HG02852 (cell line): ENCODE data around the gene ARHGDIA.
A peak's percentile ranks its signal among the peaks of the same experiment; 100 is the strongest.

Source experiments
- ATAC-seq: cut with Tn5 transposase; IDR thresholded peaks from one replicate; pipeline ENCODE4 v1.9.1; 2021; ENCODE audit warnings: mild to moderate bottlenecking, moderate library complexity; ENCODE audit not compliant: unreplicated experiment

Gene ARHGDIA

DNA sequence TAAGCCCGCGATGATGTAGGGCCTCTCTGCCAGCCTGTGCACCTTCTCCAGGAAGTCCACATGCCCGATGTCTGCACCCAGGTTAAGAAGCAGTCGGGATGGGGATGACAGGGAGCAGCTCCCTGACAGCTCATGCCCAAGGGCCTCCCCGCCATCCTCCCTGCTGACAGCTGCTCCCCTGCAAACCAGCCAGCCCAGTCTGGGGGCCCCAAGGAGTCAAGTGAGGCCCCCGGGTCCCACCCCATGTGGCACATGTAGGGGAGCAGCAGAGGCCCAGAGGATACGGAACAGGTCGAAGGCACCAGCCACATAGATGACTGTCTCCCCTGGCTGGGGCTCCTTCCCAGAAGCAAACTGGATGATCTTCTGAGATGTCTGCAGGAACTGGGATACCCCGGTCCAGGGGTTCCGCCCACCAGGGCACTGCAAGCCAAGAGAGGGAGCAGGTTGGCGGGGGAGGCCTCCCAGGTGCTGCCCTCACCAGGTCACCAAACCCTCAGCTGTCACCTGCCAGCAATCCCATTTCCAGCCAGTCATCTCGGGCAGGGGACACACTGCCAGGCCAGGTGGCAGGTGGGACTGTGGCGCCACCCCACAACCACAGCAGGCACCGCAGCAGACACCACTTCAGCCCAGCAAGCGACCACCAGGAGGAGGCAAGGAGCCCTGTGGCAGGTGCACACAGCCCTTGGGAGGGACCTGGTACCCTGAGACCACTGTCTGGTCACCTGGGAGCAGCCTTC lies 35.5 kb upstream of the ARHGDIA start:
- no peak for ATAC-seq

DNA sequence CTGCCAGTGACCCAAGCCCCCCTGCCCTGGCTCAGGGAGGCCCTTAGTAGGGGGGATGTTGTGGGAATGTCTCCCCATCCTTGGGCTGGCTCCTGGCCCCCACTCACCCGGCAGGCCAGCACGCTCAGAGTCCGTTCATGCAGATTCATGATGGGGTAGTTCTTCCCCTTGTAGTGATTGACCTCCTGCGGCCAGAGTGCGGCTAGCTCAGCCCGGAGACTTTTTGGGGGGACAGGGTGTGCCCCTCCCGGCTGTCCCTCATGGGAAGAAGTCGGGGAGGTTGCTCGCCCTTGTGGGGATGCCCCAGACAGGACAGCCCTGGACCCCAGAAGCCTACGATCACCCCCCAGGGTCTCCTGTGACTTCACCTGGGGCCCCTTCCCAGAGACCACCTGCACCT lies 34.9 kb upstream of the ARHGDIA start:
- ATAC-seq, result no peak

GRCh38 chr17:81905424-81905875 lies 34.3 kb upstream of the ARHGDIA start:
- no peak for ATAC-seq

DNA sequence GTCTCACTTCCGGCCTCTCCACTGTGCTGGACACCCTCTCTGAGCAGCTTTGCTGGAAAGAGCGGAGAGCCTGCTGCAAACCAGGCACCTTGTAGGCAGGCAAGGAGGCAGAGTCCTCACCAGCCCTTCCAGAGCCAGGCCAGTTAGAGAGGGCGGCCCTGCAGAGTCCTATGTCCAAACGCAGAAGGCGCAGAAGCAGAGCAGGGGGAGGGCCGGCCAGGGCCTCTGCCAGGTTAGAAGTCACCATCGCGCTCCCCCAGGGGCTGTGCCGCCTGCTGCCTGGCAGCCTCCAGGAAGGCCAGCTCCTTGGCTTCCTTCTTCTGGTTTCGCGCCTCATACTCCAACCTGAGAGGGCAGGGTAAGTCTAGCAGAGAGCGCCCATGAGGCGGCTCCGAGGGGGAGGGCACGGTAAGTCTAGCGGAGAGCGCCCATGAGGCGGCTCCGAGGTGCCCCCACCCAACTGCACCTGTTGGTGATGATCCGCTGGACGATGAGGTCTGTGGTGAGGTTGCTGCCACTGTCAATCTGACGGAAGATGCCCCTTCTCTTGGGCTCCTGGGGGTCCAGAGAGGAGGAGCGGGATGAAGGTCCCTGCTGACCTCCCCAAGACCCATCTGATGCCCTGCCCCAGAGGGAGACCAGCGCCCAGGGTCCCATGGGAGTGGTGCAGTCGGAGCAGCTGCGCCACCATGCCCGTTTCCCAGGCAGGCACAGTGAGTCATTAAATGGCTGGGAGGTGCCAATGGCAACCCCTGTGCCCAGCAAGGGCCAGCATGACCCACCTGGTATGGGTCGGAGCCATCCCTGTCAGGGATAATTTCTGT lies 33.7 kb upstream of the ARHGDIA start:
- ATAC-seq, result no peak

- no peak for ATAC-seq
Measured at GRCh38 chr17:81903896-81904599, 32.9 kb upstream of the ARHGDIA start.

GRCh38 chr17:81903415-81903831 lies 32.3 kb upstream of the ARHGDIA start:
- no peak for ATAC-seq

GRCh38 chr17:81902653-81903414 lies 31.7 kb upstream of the ARHGDIA start:
- no peak for ATAC-seq

GRCh38 chr17:81902023-81902652 lies 31.0 kb upstream of the ARHGDIA start, which contains the start of gene NPB:
Gene NPB, plus strand, starts transcription at chr17:81902238. Its CDS starts 40 bp downstream, at chr17:81902278.
- no peak for ATAC-seq

GRCh38 chr17:81901167-81902022 lies 30.3 kb upstream of the ARHGDIA start:
- ATAC-seq, result no peak

GRCh38 chr17:81900181-81900820 lies 29.2 kb upstream of the ARHGDIA start:
- no peak for ATAC-seq

GRCh38 chr17:81899514-81900166 lies 28.5 kb upstream of the ARHGDIA start:
- ATAC-seq, result no peak

DNA sequence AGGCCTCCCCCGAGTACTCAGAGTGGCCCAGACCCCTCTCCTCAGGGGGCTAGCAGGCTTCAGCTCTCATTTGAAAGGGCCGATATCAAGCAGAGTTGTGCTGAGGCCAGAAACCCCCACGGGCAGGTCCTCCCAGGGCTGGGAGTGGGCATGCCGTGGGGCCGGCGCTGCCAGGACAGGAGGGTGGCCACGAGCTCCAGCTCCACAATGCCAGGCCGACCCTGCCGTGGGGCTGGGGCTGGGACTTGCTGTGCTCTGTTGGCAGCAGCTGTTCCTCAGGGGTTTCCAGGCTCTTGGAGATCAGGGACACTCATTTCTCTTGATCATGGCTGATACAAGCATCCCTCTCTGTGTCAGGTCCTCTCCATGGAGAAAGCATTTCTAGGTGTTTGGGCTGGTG lies 27.7 kb upstream of the ARHGDIA start:
- no peak for ATAC-seq

- ATAC-seq, result no peak
Measured at GRCh38 chr17:81898029-81898866, 27.1 kb upstream of the ARHGDIA start.

- no peak for ATAC-seq
Measured at GRCh38 chr17:81895400-81895799, 24.3 kb upstream of the ARHGDIA start.

- peak; percentile 33 for ATAC-seq
Measured at GRCh38 chr17:81891303-81891552, 20.1 kb upstream of the ARHGDIA start.

DNA sequence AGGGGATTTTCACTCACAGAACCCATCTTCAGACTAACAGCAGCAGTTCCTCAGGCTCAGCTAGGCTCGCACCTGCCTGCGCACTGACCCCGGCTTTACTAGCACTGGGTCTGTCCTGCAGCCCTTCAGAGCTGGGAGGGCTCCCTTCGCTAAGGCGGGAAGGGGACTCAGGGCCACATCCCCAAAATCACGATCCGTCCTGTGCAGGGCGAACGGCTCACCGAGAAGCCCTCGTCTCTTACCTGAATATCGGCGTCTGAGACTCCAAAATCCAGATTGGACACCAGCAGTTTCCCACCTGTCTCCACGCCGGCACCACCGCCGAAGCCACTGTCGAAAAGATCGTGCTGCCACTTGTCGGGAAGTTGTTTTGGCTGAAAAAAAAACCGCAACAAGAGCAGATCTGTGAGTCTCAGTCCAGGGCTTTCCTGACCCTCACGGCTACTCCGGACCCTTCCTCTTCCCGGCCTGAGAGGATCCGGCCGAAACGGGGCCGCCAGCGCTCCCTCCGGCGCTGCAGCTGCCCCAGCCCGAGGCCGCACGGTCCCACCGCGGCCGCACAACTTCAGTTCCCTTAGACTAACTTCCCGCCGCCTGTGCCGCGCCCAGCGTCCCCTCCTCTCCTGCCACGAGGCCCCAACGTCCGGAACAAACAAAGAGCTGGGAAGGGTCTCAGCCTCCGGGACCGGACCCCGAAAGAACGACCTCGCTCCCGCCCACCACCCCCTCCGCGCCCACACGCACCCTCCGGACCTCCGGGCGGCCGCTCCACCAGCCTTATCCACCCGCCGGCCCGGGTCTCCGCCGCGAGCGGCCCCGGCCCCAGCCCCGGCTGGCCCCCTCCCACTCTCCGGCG lies 19.5 kb upstream of the ARHGDIA start:
- ATAC-seq, result no peak

DNA sequence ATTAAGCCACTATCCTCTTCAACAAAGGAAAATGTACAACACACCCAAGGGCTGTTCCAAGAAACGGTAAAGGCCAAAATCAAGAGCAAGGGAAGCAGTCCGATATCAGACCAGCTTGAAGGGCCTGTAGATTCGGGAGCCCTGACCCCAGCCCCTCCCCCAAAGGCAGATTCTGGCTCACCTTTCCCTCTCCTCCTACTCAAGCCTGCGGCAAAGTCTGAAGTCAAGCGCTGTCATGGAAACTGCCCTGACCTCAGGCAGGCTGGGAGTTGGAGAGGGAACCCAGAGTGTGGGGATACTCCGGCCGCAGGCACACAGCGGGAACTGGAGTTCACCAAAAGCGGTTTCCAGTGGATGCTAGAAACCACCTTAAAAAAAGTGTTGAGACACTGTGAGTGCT lies 18.5 kb upstream of the ARHGDIA start:
- ATAC-seq, result no peak
